NB4 (cell line): ENCODE measurements around the gene NCAM1.

Source experiments
- DNase-seq: peaks from one replicate; pipeline ENCODE4 v3.0.0; 2010; ENCODE audit warnings: low read depth
- H3K4me3 ChIP-seq: one replicate; pipeline ENCODE4 v1.5.1; 2011; ENCODE audit warnings: mild to moderate bottlenecking, low read depth, low read length, moderate library complexity
- MYC ChIP-seq: IDR thresholded peaks from 2 replicates; pipeline ENCODE4 v1.6.1; 2011; ENCODE audit warnings: low read depth, low read length
- POLR2A ChIP-seq: IDR thresholded peaks from 2 replicates; pipeline ENCODE4 v1.6.1; 2011; ENCODE audit warnings: mild to moderate bottlenecking; ENCODE audit not compliant: insufficient read length; ENCODE audit errors: extremely low read depth
- TF ChIP-seq, protein P1 (sequence below): IDR thresholded peaks from one replicate; pipeline ENCODE4 v1.5.1; 2012; ENCODE audit warnings: low read depth, low read length
- TF ChIP-seq, protein P2 (sequence below): IDR thresholded peaks from 2 replicates; pipeline ENCODE4 v1.6.1; 2011; ENCODE audit warnings: low read depth, low read length

NCAM1 gene

DNA sequence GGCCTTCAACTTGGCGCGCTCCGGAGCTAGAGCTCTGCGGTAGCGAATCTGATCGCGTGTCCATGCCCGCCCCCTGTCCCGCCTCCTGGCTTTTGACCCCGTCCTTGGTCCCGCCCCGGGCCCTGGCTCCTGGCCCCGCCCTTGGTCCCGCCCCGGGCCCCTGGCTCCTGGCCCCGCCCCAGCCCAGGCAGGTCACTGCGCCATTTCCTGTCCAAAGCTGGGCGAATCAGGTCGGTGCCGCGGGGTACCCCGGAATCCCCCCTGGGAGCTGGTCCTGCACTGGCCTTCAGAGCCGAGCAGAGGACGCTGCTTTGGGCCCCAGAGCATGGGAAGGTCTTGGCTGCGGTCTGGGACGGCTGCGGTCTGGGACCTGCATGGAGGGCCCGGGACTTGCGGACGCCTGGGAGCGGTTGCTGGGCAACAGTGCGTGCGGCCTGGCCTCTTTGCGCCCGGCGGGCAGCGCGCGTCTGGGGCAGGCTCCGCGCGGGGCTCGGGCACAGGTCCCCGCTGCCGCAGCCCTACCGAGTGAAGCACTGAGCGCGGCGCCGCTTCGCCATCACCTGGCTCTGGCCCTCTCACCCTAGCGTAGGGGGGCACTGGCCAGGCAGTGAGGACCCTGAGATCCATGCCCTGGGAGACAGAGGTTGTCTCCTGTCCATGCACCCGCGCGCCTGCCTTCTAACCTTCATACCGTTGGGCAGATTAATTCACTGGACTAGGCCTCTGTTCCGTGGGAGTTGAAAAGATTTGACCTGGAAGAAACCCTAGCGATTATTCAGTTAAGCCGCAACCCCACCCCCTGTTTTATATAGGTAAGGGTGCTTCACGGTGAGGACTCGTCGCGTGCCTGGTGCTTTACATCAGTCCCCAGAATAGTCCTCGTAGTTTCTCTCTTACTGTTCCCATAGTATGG, 353.4 kb downstream of the NCAM1 start, which contains the start of gene TTC12:
TSS of gene TTC12 (plus strand) at position 195 of the 913 bp plus-strand sequence. CDS start 1,675 bp downstream, outside the sequence.
- TF ChIP-seq, protein P1, sequence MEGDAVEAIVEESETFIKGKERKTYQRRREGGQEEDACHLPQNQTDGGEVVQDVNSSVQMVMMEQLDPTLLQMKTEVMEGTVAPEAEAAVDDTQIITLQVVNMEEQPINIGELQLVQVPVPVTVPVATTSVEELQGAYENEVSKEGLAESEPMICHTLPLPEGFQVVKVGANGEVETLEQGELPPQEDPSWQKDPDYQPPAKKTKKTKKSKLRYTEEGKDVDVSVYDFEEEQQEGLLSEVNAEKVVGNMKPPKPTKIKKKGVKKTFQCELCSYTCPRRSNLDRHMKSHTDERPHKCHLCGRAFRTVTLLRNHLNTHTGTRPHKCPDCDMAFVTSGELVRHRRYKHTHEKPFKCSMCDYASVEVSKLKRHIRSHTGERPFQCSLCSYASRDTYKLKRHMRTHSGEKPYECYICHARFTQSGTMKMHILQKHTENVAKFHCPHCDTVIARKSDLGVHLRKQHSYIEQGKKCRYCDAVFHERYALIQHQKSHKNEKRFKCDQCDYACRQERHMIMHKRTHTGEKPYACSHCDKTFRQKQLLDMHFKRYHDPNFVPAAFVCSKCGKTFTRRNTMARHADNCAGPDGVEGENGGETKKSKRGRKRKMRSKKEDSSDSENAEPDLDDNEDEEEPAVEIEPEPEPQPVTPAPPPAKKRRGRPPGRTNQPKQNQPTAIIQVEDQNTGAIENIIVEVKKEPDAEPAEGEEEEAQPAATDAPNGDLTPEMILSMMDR, result no peak
- TF ChIP-seq, protein P2, sequence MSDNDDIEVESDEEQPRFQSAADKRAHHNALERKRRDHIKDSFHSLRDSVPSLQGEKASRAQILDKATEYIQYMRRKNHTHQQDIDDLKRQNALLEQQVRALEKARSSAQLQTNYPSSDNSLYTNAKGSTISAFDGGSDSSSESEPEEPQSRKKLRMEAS, result no peak
- TF ChIP-seq POLR2A (no peak), MYC (no peak)
- DNase-seq, result peak; percentile 91
- H3K4me3 ChIP-seq, result peak within 1 kb of the TSS; percentile 62

DNA sequence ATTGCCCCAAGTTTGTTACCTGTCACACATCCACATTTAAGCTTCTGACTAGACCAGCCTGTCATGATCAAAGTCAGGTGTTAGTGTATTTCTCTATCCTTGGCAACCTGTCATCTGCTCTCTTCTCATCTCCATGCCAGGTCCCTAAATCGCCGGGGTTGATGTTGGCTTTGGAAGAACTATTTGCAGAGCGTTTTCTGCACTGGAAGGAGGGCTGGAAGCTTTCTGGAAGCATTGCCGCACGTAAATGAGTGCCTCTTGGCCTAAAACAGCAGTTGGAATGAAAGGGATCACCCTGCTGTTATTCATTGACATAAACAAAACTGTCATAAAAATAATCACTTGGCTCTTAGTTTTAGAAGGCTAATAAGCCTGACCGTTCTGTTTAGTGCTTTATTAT, 354.6 kb downstream of the NCAM1 start:
- TF ChIP-seq MYC (no peak), POLR2A (no peak)
- TF ChIP-seq, protein P2, result no peak
- TF ChIP-seq, protein P1, result no peak
- no peak for DNase-seq
- no peak overlapping the region for H3K4me3 ChIP-seq

DNA sequence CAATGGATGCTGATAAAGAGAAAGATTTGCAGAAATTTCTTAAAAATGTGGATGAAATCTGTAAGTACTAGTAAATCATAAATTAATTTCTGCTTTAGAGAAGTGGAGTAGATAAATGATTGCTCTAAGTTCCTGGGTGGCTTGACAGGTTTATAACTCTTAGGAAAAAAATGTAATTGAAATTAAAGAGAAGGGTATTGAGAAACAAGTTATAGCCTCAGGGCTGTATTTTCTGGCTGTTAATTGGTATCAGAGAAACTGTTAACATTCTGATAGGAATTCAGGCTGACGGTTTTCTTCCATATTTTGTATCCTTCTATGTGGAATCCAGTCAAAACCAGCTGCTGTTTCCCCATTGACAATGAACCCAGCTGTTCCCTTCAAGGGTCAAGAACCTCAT, 355.0 kb downstream of the NCAM1 start:
- TF ChIP-seq, protein P1, result no peak
- no peak for TF ChIP-seq MYC
- TF ChIP-seq, protein P2, result no peak
- TF ChIP-seq POLR2A, result no peak
- H3K4me3 ChIP-seq, result no peak overlapping the region
- DNase-seq, result no peak

DNA sequence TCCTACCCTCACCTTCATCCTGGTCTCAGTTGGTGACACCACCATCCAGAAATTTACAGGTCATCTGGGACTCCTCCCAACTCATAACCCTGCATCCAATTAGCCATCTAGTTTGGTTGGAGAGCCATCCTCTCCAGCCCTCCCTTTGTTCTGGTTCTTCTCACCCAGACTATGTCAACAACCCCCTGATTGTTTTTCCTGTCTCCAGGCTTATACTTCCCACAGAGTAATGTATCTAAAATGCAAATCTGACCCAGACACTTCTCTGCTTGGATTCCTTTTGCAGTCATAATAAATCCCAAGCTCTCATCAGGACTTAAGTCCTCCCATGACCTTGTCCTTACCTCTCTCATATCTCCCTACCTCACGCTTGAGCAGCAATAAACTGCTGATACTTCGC, 356.1 kb downstream of the NCAM1 start:
- no peak for DNase-seq
- TF ChIP-seq, protein P2, result no peak
- TF ChIP-seq MYC (no peak), POLR2A (no peak)
- no peak overlapping the region for H3K4me3 ChIP-seq

DNA sequence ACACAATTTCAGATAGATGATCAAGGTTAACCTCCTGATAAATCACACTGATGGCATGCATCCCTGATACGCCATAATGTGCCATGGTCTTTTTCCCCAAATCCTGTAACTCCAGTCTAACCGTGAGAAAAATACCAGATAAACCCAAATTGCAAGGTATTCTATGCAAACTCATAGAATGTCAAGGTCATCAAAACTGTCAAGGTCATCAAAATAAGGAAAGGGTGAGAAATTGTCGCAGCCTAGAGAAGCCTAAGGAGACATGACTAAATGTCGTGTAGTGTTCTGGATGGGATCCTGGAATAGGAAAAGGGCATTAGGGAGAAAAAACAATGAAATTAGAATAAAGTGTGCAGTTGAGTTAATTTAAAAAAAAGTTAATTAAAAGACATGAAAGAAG, 357.9 kb downstream of the NCAM1 start:
- no peak for TF ChIP-seq POLR2A
- TF ChIP-seq MYC, result no peak
- TF ChIP-seq, protein P1, result no peak
- TF ChIP-seq, protein P2, result no peak
- no peak overlapping the region for H3K4me3 ChIP-seq
- DNase-seq, result no peak

DNA sequence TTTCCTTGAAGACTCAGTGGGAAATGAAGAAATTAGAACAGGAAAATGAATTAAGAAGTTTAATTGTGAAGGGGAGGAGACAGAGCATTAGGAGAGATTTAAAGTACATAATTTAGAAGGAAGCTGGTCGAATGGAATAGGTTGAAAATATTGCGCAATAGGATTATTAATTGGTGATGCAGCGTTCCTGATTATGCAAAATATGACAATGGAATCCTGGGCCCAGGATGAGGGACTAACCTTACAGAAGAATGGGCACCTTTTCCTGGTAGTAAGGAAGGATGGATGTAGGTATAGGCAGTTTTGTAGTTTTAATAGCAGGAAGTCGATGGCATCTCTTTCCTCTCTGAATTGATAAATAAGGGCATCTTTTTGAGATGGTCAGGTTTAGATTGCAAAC, 360.9 kb downstream of the NCAM1 start:
- DNase-seq, result no peak
- TF ChIP-seq POLR2A (no peak), MYC (no peak)
- TF ChIP-seq, protein P2, result no peak
- TF ChIP-seq, protein P1, result no peak
- H3K4me3 ChIP-seq, result no peak overlapping the region
